ENCODE data around the gene CLDN1. TPM values are rescaled to one million over a fixed set of nuclear protein-coding genes. Genes with fewer than 3 reads are reported as not detected.
"Not testable (repeated sequence)": the region's sequence is repeated elsewhere in the genome, so short reads cannot be mapped to it uniquely, and the experiment has no call there.

CLDN1 gene
- total and polyA plus RNA-seq, 10 of the 15 experiments (the other 5 are each of a cell fraction or from before 2014, with no cell fraction given): 3.4 to 22.8 (median 8.5) TPM

DNA sequence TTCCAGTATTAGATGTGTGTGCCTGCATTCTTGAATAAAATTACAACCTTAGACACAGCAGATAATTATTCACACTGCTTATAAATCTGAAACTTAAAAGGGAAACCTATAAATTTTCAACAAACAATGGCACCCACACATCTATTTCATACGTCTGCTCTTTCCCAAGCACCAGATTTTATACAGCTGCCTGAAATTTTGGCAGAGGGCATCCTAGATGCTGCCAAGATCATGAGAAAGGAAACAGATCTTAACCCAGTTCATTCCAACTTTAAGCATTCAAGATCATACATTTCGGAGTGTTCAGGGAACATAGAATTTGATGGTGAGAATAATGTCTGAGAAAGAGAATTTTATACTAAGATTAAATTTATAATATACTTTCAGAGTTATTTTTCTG, 53.1 kb downstream of the CLDN1 start:
- no peaks in the 10 kb centered on the region for H3K27me3 ChIP-seq (replicated peaks in 1 of 2; ENCODE audit: control insufficient read depth in 2 of 2, insufficient read depth in 2 of 2, low read length in 1 of 2)
- intact Hi-C loops (cut with micrococcal nuclease; ENCODE audit: unreplicated experiment) (no loop called here), in situ Hi-C loops (cut with MboI) (no loop called here)
- H2AFZ ChIP-seq (ENCODE audit: control insufficient read depth, low read depth, low read length): no peak overlapping the region
- DNase-seq (ENCODE audit: low read depth, low spot score) (no peak), ATAC-seq (no peak), FAIRE-seq (no peak)
- no peaks in the 10 kb centered on the region for H3K9me3 ChIP-seq (replicated peaks; ENCODE audit: control insufficient read depth, insufficient read depth, low read length)
- TF ChIP-seq SUZ12 (IDR thresholded peaks at IDR 0.05; ENCODE audit: unreplicated experiment) (no peak), MXI1 (IDR thresholded peaks at IDR 0.05; ENCODE audit: low read depth, low read length) (no peak), BHLHE40 (IDR thresholded peaks at IDR 0.05; ENCODE audit: borderline replicate concordance in 1 of 2, low read depth in 2 of 2, low read length in 1 of 2) (no peak), HDAC6 (IDR thresholded peaks at IDR 0.05; ENCODE audit: unreplicated experiment) (no peak), STAT1 (conservative IDR thresholded peaks at IDR 0.05) (no peak)
- TF ChIP-seq, protein P1, sequence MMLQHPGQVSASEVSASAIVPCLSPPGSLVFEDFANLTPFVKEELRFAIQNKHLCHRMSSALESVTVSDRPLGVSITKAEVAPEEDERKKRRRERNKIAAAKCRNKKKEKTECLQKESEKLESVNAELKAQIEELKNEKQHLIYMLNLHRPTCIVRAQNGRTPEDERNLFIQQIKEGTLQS (IDR thresholded peaks at IDR 0.05; ENCODE audit: borderline replicate concordance, extremely low read depth, low read depth, low read length): no peak
- 0% methylated on average over 2 of the region's 2 CpGs for WGBS (ENCODE audit: insufficient coverage, insufficient replicate concordance, low lambda C conversion rate, missing lambda C conversion rate)
- RAD21 ChIA-PET (ENCODE audit: unreplicated experiment): no interaction called here
- CTCF ChIA-PET: no interaction called here
- H3K9ac ChIP-seq (ENCODE audit: control insufficient read depth, insufficient read depth, low read length): no peak overlapping the region
- no peaks in the 10 kb centered on the region for H3K4me1 ChIP-seq (ENCODE audit: control insufficient read depth, insufficient read depth, low read length)
- POLR2A ChIA-PET: no interaction called here
- BruUV-seq (replicated peaks): no TSS peak
- H3K4me2 ChIP-seq (ENCODE audit: control insufficient read depth, insufficient read depth): no peak overlapping the region
- H3K27ac ChIP-seq (ENCODE audit: control insufficient read depth, insufficient read depth): no peak overlapping the region
- no peak overlapping the region for H3K4me3 ChIP-seq
- no peaks in the 10 kb centered on the region for H3K79me2 ChIP-seq (ENCODE audit: control insufficient read depth, insufficient read depth, low read length)
- H4K20me1 ChIP-seq (ENCODE audit: control insufficient read depth, insufficient read depth): no peaks in the 10 kb centered on the region
- no peaks in the 10 kb centered on the region for H3K36me3 ChIP-seq (ENCODE audit: control insufficient read depth in 2 of 2, insufficient read depth in 2 of 2, low read length in 1 of 2)
- SMC1A ChIA-PET (ENCODE audit: uncharacterized antibody, unreplicated experiment): no interaction called here

DNA sequence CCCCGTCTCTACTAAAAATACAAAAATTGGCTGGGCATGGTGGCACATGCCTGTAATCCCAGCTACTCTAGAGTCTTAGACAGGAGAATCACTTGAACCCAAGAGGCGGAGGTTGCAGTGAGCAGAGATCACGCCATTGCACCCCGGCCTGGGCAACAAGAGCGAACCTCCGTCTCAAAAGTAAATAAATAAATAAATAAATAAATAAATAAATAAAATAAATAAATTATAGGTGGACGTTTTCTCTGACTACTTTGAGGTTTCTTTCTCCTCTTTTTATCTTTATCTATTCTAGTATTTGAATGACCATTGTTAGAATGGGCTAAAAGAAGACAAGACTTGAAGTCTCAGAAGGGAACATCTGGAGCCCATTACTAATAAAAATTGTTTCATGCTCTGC, 54.8 kb downstream of the CLDN1 start:
- ChIA-PET CTCF (interaction anchor here (0.5 kb wide), 1 partner anchor 307 kb away, joined by 3 read pairs; no protein-coding TSS in a partner anchor), SMC1A (ENCODE audit: uncharacterized antibody, unreplicated experiment) (interaction anchor here (0.8 kb wide), 2 partner anchors 9 to 11 kb away, joined by 3 to 4 read pairs; no protein-coding TSS in a partner anchor)
- H3K27me3 ChIP-seq (replicated peaks in 1 of 2; ENCODE audit: control insufficient read depth in 2 of 2, insufficient read depth in 2 of 2, low read length in 1 of 2); H4K20me1 ChIP-seq (ENCODE audit: control insufficient read depth, insufficient read depth); ATAC-seq; H2AFZ ChIP-seq (ENCODE audit: control insufficient read depth, low read depth, low read length); FAIRE-seq; in situ Hi-C loops (cut with MboI); DNase-seq (ENCODE audit: low read depth, low spot score); H3K27ac ChIP-seq (ENCODE audit: control insufficient read depth, insufficient read depth); intact Hi-C loops (cut with micrococcal nuclease; ENCODE audit: unreplicated experiment); H3K9ac ChIP-seq (ENCODE audit: control insufficient read depth, insufficient read depth, low read length); POLR2A ChIA-PET; H3K4me1 ChIP-seq (ENCODE audit: control insufficient read depth, insufficient read depth, low read length); H3K36me3 ChIP-seq (ENCODE audit: control insufficient read depth in 2 of 2, insufficient read depth in 2 of 2, low read length in 1 of 2); RAD21 ChIA-PET (ENCODE audit: unreplicated experiment); H3K79me2 ChIP-seq (ENCODE audit: control insufficient read depth, insufficient read depth, low read length); H3K9me3 ChIP-seq (replicated peaks; ENCODE audit: control insufficient read depth, insufficient read depth, low read length); H3K4me3 ChIP-seq; BruUV-seq (replicated peaks); H3K4me2 ChIP-seq (ENCODE audit: control insufficient read depth, insufficient read depth): not testable (repeated sequence)
- 37% methylated on average over 7 of the region's 7 CpGs for WGBS (ENCODE audit: insufficient coverage, insufficient replicate concordance, low lambda C conversion rate, missing lambda C conversion rate)

All from GM12878 (cell line).